ENCODE results near the gene FGF19.

DNA sequence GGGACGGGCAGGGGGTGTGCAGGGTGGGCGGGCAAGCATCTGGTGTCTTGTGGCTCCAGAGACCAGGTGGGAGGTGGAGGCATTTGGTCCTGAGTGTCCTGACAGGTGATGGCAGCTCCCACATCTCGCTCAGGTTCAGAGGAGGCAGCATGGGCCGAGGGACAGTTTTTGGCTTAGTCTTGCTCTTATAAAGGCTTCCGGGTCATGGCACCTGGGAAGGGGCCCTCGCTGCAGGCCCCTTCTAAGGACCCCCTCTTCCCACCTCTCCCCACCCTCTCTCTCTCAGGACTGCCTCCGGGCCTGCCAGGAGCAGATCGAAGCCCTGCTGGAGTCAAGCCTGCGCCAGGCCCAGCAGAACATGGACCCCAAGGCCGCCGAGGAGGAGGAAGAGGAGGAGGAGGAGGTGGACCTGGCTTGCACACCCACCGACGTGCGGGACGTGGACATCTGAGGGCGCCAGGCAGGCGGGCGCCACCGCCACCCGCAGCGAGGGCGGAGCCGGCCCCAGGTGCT, 52.9 kb downstream of the FGF19 start:
- TF ChIP-seq, protein P1, sequence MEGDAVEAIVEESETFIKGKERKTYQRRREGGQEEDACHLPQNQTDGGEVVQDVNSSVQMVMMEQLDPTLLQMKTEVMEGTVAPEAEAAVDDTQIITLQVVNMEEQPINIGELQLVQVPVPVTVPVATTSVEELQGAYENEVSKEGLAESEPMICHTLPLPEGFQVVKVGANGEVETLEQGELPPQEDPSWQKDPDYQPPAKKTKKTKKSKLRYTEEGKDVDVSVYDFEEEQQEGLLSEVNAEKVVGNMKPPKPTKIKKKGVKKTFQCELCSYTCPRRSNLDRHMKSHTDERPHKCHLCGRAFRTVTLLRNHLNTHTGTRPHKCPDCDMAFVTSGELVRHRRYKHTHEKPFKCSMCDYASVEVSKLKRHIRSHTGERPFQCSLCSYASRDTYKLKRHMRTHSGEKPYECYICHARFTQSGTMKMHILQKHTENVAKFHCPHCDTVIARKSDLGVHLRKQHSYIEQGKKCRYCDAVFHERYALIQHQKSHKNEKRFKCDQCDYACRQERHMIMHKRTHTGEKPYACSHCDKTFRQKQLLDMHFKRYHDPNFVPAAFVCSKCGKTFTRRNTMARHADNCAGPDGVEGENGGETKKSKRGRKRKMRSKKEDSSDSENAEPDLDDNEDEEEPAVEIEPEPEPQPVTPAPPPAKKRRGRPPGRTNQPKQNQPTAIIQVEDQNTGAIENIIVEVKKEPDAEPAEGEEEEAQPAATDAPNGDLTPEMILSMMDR (IDR thresholded peaks at IDR 0.05; ENCODE audit: borderline replicate concordance, extremely low read depth, low read length, poor library complexity, severe bottlenecking), result no peak
- no peak for TF ChIP-seq EZH2 (IDR thresholded peaks at IDR 0.05; ENCODE audit: borderline replicate concordance, low read depth, low read length, severe bottlenecking)
